Stomach (tissue), 9 donors: ENCODE measurements around the gene WDR35. TPM values are rescaled to one million over a fixed set of nuclear protein-coding genes. Genes with fewer than 3 reads are reported as not detected.

Experiments used
- DNase-seq, 2 donors: peaks; one replicate each; pipeline versions ENCODE4 v3.0.0 to v3.0.0-alpha.2; 2013 to 2019
- H3K27ac ChIP-seq, 5 donors: fragments of 200-600 bp in 4 of 5; sonication (generic) in 4 of 5; one replicate each; pipeline ENCODE4 v1.5.1; 2013 to 2019; ENCODE audit warnings: mild to moderate bottlenecking in 1 of 5, moderate library complexity in 1 of 5
- H3K27me3 ChIP-seq, 3 donors: fragments of 200-600 bp; sonication (generic); one replicate each; pipeline ENCODE4 v1.5.1; 2017 to 2019; ENCODE audit warnings: mixed run types in 1 of 3
- H3K36me3 ChIP-seq, 4 donors: fragments of 200-600 bp; sonication (generic); 1 replicate in 3 of 4; 2 replicates in 1 of 4; pipeline ENCODE4 v1.5.1; 2016 to 2019
- H3K4me1 ChIP-seq, 4 donors: fragments of 200-600 bp; sonication (generic); one replicate each; pipeline ENCODE4 v1.5.1; 2016 to 2019
- H3K4me3 ChIP-seq, 4 donors: fragments of 200-600 bp; sonication (generic) in 3 of 4; one replicate each; pipeline ENCODE4 v1.5.1; 2016 to 2019; ENCODE audit warnings: mild to moderate bottlenecking in 1 of 4
- H3K9me3 ChIP-seq, 4 donors: fragments of 200-600 bp; sonication (generic); one replicate each; pipeline ENCODE4 v1.5.1; 2016 to 2019
- CTCF ChIP-seq, 7 experiments: fragments of 450-650 bp in 4 of 7; fragments of 200-600 bp in 3 of 7; sonication (generic) in 3 of 7; IDR thresholded peaks; one replicate each; pipeline ENCODE4 v1.5.1; 2016 to 2019; ENCODE audit warnings: antibody characterized with exemption in 7 of 7, control low read depth in 2 of 7, mild to moderate bottlenecking in 1 of 7
- EP300 ChIP-seq: sonication (generic); formaldehyde crosslinking; IDR thresholded peaks from one replicate; pipeline ENCODE4 v1.6.1; 2017; ENCODE audit warnings: antibody characterized with exemption
- POLR2A ChIP-seq, 4 donors: fragments of 450-650 bp; IDR thresholded peaks; one replicate each; pipeline ENCODE4 v1.6.1; 2016; ENCODE audit warnings: antibody characterized with exemption in 4 of 4, control low read depth in 2 of 4, mild to moderate bottlenecking in 1 of 4, moderate library complexity in 1 of 4
- POLR2AphosphoS5 ChIP-seq, 3 donors: sonication (generic); formaldehyde crosslinking; IDR thresholded peaks; one replicate each; pipeline ENCODE4 v1.6.1; 2016; ENCODE audit warnings: antibody characterized with exemption in 3 of 3
- WGBS, 5 donors: extraction: QIAGEN DNeasy Blood & Tissue Kit in 3 of 5; methylation state at CpG; one replicate each; pipeline versions ENCODE4 v1.1.5 to v1.1.7; 2013 to 2018; 5-methylcytosine and 5-hydroxymethylcytosine counted together
- intact Hi-C: fragments of 100-400 bp; cut with DNase I; formaldehyde crosslinking; loops from one replicate; pipeline ENCODE4 v1.15.1; 2023; ENCODE audit warnings: low total_unique reads
- polyA plus RNA-seq, 3 donors: library from polyadenylated mRNA; stranded (reverse); fragments of 200-250 nt; gene quantifications; one replicate each; pipeline ENCODE4 v1.2.3, GENCODE V29; 2013
- total RNA-seq, 5 donors: library from RNA; depleted of rRNA; stranded (reverse); fragments of >200 nt; gene quantifications; one replicate each; pipeline versions ENCODE4 v1.1.0 to v1.2.3, GENCODE V29; 2014 to 2016
- donor health status: healthy with polysubstance abuse.
- donor health status: Bipolar disorder and iron deficiency.
- donor health status: healthy.

The WDR35 gene
- total and polyA plus RNA-seq, 8 donors, result under 0.01 to 28.3 (median 3.5) TPM

- no peaks in the 10 kb centered on the region for H3K4me1 ChIP-seq
- WGBS, 5 donors, result 62 to 90% (median 75%) methylated on average over 4 of the region's 4 CpGs
- TF ChIP-seq EP300, result no peak
- TF ChIP-seq CTCF (IDR thresholded peaks at IDR 0.05), result no peak
- TF ChIP-seq POLR2A (IDR thresholded peaks at IDR 0.05), result no peak
- TF ChIP-seq POLR2AphosphoS5 (IDR thresholded peaks at IDR 0.05), result no peak
- no peak overlapping the region for H3K4me3 ChIP-seq
- intact Hi-C loops, result no loop called here
- H3K27ac ChIP-seq, result no peak overlapping the region
- H3K36me3 ChIP-seq, result no peaks in the 10 kb centered on the region
- no peaks in the 10 kb centered on the region for H3K9me3 ChIP-seq
- DNase-seq, result no peak
- no peaks in the 10 kb centered on the region for H3K27me3 ChIP-seq
These were observed 113.2 kb downstream of the WDR35 start for GRCh38 chr2:19876751-19877150.

- H3K4me1 ChIP-seq, result no peaks in the 10 kb centered on the region
- no peak overlapping the region for H3K4me3 ChIP-seq
- intact Hi-C loops, result no loop called here
- DNase-seq, result no peak
- TF ChIP-seq POLR2AphosphoS5 (IDR thresholded peaks at IDR 0.05), result no peak
- no peak for TF ChIP-seq EP300
- TF ChIP-seq POLR2A (IDR thresholded peaks at IDR 0.05), result no peak
- no peak for TF ChIP-seq CTCF (IDR thresholded peaks at IDR 0.05)
- H3K27ac ChIP-seq, result no peak overlapping the region
- H3K36me3 ChIP-seq, result no peaks in the 10 kb centered on the region
- H3K9me3 ChIP-seq, result no peaks in the 10 kb centered on the region
- no peaks in the 10 kb centered on the region for H3K27me3 ChIP-seq
- 83 to 96% (median 87%) methylated on average over 1 of the region's 1 CpG for WGBS, 5 donors
These were observed 114.6 kb downstream of the WDR35 start for GRCh38 chr2:19875280-19875679.

- no peak for DNase-seq
- intact Hi-C loops, result no loop called here
- Histone ChIP-seq H3K27ac (no peak overlapping the region), H3K27me3 (no peaks in the 10 kb centered on the region), H3K36me3 (no peaks in the 10 kb centered on the region), H3K4me1 (no peaks in the 10 kb centered on the region), H3K9me3 (no peaks in the 10 kb centered on the region), H3K4me3 (no peak overlapping the region)
- TF ChIP-seq POLR2A (IDR thresholded peaks at IDR 0.05), result no peak
- no peak for TF ChIP-seq EP300
- TF ChIP-seq CTCF (IDR thresholded peaks at IDR 0.05), result no peak
- no peak for TF ChIP-seq POLR2AphosphoS5 (IDR thresholded peaks at IDR 0.05)
- 85 to 93% (median 88%) methylated on average over 3 of the region's 3 CpGs for WGBS, 5 donors
These were observed 115.2 kb downstream of the WDR35 start for GRCh38 chr2:19874726-19875125.

- H3K9me3 ChIP-seq, result no peaks in the 10 kb centered on the region
- peaks cover 0 to 9% (median 0%) of the 10 kb centered on the region in 3 donors for H3K27me3 ChIP-seq
- no peak overlapping the region for H3K4me3 ChIP-seq
- peaks cover 0 to 14% (median 11%) of the 10 kb centered on the region in 4 donors for H3K4me1 ChIP-seq
- intact Hi-C loops, result no loop called here
- no peak for DNase-seq
- WGBS, 5 donors, result 80 to 86% (median 82%) methylated on average over 5 of the region's 5 CpGs
- no peak overlapping the region for H3K27ac ChIP-seq
- no peaks in the 10 kb centered on the region for H3K36me3 ChIP-seq
- TF ChIP-seq EP300 (no peak), POLR2AphosphoS5 (IDR thresholded peaks at IDR 0.05) (no peak), CTCF (IDR thresholded peaks at IDR 0.05) (no peak), POLR2A (IDR thresholded peaks at IDR 0.05) (no peak)
These were observed 116.9 kb downstream of the WDR35 start for GRCh38 chr2:19873014-19873413.
